Activated T-cell treated with anti-CD3 and anti-CD28 coated beads, Interleukin-2, amount 50 U/mL, for 1 hour (primary cell): Measurements from ENCODE around the gene ZNF165.
"Not testable (repeated sequence)": the region's sequence is repeated elsewhere in the genome, so short reads cannot be mapped to it uniquely, and the experiment has no call there.

ENCODE experiments used
- DNase-seq: peaks from one replicate; pipeline ENCODE4 v3.0.0-alpha.2; 2020

Gene ZNF165

DNA sequence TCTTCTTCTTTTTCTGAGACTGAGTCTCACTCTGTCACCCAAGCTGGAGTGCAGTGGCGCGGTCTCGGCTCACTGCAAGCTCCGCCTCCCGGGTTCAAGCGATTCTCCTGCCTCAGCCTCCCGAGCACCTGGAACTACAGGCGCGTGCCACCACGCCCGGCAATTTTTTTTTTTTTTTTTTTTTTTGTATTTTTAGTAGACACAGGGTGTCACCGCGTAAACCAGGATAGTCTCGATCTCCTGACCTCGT is at the start of gene ZNF165:
ZNF165 (plus strand) TSS at position 188 of the 250 bp plus-strand sequence. CDS start 4,913 bp downstream, outside the sequence.
- DNase-seq, result not testable (repeated sequence)

DNA sequence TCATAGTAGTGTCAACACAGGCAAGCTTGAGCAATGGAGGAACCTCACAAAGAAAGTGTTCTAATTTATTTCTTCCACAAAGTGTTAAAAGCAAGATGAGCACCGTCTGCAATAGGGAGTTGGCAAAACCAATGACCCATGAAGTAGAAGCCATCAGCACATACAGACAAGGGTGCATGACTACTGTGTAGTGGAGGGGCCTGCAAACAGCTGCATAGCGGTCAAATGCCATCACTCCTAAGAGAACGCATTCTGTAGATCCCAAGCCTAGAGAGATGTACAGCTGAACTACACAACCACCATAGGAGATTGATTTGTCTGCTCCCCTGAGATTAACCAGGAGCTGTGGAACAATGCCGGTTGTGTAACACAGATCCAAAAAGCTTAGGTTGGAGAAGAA is 26.8 kb upstream of the ZNF165 start:
- DNase-seq, result no peak

DNA sequence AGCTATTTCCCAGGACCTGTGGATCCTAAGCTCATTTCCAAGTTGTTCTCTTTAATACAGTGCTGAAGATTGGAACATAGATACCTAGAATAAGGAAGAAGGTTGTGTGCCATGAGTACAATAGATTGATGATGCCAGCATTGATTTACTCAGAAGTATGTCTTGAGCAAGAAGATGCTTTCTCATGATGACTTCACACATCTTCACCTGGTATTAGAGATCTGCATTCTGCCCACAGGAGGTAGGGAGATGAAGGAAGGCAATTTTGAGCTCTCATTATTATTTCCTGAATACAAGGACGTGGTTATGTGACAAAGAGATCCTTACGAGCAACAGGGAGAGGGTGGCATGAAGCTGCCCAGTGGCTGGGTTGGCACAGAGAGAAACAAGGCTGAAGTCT is 20.0 kb upstream of the ZNF165 start:
- DNase-seq, result no peak

DNA sequence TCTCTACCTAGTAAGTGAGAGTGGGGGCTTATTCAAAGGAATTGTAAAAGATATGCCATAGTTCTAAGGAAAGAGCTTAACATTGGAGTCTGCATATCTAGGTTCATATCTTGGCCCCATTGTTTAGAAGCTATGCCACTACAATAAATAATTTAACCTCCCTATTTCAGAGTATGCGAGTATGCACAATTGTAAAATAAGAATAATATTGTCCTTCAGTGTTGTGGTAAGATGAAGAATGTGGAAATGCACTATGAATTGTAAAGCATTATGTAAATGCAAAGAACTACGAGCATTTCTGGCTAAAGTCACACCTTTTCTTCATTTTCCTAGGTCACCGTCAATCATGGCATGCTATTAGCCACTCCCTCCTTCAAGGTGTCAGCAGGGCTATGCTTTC is 16.1 kb upstream of the ZNF165 start:
- DNase-seq, result no peak

DNA sequence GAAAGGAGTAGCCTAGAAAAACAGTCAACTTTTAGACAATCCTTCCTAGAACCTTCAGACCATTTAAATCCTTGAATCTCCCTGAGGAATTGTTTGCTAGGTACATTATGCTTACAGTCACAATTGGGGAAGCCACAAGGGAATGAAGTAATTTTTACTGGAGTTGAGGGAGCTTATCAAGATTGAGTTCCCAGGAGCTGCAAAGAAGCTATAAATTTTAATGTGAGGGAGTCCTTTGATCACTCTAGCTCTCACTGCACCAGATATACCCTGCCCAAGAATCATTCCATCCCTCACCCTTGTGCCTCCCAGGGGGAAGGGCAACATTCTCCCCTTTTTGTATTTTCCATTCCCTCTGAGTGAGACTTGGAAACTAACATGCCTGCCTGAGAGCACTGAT is 12.3 kb upstream of the ZNF165 start:
- DNase-seq, result no peak

DNA sequence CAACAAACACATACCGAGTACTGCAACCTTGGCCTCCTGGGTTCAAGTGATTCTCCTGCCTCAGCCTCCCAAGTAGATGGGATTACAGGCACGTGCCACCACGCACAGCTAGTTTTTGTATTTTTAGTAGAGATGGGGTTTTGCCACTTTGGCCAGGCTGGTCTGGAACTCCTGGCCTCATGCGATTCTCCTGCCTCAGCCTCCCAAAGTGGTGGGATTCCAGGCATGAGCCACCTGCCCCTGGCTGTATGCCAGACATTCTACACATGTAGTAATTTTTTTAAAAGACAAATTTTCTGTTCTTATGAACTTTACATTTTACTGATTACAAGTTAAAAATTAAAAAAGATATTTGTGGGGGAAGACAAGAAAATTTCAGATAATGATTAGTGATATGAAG is 9.4 kb upstream of the ZNF165 start:
- not testable (repeated sequence) for DNase-seq

DNA sequence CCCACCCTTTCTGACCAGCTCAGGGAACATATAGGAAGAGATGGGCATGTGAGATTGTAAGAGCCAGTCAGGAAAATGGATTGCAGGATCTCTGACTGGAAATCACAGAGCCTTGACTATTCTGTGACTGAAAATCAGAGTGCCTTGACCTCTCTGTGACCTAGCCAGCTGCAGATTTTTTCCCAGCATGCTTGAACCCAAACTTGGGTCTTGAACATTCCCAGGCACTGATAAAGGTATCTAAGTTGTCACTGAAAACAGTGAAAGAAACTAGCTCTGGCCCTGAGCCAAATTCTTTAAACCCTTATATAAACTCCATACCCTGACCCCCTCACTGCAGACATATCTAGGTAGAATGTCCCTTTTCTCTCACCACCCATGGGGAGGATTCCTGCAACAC is 2.3 kb upstream of the ZNF165 start:
- DNase-seq, result no peak

DNA sequence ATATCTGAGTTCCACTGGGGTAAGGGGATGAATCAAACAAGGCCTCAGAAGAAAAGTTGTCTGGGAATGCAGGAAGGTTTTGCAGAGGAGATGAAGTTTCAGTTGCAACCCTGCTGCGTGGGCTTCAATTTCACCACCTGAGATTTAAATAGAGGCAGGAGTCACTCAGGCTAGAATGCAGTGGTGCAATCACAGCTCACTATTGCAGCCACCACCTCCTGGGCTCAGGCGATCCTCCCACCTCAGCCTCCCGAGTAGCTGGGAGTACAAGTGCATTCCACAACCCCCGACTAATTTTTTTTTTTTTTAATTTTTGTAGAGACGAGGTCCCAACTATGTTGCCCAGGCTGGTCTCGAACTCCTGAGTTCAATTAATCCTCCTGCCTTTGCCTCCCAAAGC is 1.5 kb upstream of the ZNF165 start:
- no peak for DNase-seq

DNA sequence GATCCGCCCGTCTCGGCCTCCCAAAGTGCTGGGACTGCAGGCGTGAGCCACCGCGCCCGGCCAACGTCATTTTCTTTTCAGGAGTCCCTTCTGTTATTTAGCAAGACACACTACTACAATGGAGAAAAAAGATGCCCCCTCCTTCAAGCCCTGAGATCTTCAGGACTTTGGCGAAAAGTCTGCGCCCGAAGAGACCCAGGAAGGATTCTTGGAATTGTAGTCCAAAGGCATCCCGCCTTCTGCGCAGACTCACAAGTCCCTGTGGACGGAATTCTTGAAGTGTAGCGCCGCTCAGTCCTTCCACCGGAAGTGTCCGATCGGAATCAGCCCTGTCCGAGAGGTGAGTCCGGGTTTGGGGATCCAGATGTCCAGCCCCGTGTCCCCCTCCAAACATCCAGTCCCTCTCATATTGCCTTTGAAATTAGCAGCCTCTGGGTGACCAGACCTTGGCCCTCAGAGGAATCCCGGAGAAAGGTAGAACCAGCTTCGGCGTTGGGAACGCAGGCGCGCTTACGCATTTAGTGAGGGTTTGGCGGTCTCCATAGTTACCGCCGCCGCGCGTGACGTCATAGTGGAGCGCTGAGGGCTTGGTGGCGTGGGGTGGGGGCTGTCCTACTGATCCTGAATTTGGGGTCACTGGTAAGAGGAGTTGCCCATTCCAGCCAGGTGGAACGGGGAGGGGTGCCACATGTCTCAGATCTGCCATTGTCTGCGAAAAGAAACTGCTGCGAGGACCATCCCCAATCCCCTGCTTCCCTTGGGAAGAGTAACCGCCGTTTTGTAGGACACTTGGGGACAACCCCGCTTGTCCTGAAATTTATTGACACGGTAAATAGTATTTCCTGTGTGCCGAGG is 490 bp downstream of the ZNF165 start:
- DNase-seq, result peak; percentile 95

DNA sequence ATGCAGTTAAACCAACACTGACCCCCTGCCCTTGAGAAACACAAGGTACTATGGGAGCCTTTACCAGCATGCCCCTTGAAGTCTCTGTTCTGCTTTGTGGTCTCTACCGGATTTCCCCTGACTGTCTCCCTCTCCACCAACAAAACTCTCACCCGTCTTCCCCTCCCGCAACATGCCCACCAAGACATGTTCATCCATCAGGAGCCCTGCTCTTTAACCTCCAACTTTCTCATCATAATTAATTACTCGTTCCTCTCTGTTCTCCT is 1.1 kb downstream of the ZNF165 start:
- DNase-seq, result no peak

DNA sequence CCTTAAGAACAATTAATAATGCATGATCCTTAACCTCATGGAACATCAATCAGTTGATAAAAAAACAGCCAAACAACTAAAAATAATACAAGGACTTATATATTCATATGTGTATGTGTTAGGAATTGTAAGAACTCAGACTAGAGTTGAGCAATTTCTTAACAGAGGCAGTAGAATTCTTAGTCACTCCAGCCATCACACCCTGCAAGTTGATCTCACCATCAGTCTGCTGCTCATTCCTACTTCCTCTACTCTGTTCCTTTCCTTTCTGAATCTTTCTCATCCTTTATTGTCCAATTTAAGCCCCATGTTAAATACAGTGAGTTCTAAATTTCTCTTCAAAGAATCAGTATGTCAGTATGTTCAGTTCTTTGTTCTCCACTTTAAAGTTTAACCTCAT is 2.6 kb downstream of the ZNF165 start:
- no peak for DNase-seq

DNA sequence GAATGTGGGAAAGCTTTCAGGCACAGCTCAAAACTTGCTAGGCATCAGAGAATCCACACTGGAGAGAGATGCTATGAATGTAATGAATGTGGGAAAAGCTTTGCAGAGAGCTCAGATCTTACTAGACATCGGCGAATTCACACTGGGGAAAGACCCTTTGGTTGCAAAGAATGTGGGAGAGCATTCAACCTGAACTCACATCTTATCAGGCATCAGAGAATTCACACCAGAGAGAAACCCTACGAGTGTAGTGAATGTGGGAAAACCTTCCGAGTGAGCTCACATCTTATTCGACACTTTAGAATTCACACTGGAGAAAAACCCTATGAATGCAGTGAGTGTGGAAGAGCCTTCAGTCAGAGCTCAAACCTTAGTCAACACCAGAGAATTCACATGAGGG is 8.7 kb downstream of the ZNF165 start:
- DNase-seq, result no peak

DNA sequence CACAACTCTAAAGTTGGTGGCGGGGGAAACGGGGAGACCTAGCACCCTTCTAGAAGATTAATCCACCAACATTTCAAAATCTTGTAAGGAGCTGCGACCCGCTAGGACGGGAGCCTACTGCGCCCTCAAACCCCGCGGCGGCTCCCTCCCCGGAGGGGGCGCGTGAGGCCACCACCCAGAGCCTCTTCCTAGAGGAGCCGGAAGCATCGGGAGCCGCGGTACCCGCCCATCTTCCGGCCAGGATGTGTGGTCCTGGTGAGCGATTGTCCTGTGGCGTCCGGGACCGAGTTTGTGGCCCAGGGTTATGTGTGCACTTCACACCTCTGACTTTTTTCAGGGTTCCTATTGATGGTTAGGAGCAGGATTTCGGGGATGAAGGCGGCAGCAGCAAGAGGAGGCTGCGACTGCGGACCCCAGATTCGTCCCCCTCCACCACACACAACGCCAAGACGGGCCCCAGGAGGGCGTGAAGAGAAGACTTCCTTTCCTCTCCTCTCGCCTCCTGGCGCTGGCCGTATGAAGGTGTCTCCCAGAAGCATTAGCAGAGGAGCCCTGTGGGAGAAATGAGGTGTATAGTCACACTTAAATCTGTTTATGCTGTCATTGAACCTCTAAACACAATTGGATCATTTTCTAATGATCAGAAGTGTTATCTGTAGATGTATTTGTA is 10.7 kb downstream of the ZNF165 start:
- no peak for DNase-seq

DNA sequence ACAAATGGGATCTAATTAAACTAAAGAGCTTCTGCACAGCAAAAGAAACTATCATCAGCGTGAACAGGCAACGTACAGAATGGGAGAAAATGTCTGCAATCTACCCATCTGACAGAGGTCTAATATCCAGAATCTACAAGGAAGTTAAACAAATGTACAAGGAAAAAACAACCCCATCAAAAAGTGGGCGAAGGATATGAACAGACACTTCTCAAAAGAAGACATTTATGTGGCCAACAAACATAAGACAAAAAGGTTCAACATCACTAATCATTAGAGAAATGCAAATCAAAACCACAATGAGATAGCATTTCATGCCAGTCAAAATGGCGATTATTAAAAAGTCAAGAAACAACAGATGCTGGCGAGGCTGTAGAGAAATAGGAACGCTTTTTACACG is 21.9 kb downstream of the ZNF165 start:
- DNase-seq, result not testable (repeated sequence)

DNA sequence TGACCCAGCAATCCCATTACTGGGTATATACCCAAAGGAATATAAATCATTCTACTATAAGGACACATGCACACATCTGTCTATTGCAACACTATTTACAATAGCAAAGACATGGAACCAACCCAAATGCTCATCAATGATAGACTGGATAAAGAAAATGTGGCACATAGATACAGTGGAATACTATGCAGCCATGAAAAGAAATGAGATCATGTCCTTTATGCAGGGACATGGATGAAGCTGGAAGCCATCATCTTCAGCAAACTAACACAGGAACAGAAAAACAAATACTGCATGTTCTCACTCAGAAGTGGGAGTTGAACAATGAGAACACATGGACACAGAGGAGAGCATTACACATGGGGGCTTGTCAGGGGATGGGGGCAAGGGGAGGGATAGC is 22.3 kb downstream of the ZNF165 start:
- not testable (repeated sequence) for DNase-seq

DNA sequence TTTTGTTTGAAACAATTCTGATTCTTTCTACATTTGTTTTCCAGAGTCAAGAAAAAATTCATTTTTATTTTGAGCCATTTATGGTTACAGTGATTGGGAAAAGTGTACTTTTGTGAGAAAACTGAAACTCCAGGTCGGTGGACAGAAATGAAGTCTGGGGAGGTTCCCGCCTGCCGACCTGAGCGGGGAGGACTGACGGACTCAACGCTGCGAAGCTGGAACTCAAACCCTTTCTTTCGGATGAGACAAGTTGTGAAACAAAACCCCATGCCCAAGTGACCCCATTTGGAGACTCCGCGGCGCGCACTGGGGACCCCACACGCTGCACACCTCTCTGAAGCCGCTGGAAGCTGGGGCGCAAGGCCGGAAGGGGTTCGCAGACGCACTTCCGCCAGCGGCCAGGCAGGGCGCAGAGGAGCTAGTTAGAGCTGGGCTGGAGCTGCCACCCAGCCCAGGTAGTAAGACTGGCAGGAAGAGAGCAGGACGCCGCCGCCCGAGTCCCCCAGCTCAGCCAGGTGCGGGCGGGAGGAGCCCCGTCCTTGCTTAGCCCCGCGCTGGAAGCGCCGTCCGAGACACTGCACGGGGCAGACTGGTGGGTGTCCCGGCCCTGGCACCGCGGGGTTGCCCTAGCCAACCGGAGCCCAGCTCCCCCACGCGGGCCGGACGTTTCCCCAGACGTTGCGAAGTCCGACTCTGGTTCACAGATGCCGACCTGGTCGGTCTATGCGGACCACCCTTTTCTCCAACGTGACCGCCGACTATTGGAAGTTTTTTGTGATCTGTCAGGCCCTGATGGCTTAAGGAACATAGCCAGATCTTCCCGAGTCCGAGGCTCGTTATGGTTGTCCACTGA is 24.2 kb downstream of the ZNF165 start:
- DNase-seq, result peak; percentile 85

DNA sequence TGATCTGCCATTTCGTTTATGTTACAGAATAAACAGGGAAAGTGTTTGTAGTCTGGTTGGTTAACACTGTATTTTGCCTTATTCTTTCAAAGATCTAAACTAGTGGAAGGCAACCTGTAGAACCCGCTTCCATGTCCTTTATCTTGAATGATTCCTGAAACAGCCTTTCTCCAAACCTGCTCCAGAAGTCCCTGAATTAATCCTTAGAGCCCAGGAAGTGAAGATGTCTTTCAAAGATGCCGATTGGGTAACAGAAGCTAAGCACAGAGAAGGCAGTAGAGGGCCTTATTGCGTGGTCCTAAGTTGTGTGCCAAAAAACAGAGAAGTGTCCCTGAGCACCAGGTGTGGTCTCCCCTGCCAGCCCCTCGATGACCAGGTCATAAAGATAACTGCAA is 24.9 kb downstream of the ZNF165 start:
- DNase-seq, result no peak

DNA sequence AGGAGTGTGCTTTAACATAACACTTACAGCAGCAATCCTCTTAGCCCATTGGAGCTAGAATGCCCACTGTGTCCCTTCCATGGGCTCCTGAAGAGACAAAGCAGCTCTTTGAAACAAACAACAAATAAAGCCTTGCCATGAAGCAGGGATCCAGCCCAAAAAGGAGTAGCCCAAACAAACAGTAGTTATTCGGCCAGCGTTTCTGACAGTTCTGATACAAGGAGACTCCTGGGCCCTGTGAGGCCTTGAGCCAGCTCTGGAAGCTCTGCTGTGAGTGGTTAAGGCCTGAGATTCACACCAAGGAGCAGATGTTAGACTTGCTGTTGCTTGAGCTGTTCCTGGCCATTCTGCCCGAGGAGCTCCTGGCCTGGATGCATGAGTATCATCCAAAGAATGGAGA is 27.1 kb downstream of the ZNF165 start:
- no peak for DNase-seq

DNA sequence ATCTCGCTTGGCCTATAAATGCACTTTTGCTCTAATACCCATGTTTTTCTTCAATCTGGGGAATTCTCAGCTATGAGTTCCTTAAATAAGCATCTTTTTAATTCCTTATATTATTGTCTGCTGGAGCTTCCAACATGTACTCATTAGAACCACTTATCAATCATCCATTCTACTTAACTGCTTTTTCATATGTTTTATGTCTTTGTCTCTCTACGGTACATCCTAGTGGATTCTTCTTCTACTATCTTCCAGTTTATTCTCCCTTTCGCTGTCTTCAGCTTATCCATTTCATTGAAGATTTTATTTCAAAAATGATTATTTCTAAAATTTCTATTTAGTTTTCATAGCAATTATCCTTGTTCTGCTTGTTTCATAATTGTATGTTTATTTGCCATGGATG is 31.6 kb downstream of the ZNF165 start:
- DNase-seq, result no peak

DNA sequence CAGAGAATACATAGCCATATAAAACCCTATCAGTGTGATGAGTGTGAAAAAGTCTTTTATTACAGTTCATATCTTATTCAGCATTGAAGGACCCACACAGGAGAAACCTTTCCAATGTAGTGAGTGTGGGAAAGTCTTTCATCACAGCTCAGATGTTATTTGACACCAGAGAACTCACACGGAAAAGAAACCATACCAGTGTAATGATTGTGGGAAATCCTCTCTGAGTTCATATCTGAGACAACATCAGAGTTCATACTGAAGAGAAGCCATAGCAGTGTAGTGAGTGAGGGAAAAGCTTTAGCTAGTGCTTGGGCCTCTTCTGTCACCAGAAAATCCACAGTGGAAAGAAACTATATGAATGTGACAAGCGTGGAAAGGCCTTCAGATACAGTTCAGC is 35.4 kb downstream of the ZNF165 start:
- DNase-seq, result no peak

DNA sequence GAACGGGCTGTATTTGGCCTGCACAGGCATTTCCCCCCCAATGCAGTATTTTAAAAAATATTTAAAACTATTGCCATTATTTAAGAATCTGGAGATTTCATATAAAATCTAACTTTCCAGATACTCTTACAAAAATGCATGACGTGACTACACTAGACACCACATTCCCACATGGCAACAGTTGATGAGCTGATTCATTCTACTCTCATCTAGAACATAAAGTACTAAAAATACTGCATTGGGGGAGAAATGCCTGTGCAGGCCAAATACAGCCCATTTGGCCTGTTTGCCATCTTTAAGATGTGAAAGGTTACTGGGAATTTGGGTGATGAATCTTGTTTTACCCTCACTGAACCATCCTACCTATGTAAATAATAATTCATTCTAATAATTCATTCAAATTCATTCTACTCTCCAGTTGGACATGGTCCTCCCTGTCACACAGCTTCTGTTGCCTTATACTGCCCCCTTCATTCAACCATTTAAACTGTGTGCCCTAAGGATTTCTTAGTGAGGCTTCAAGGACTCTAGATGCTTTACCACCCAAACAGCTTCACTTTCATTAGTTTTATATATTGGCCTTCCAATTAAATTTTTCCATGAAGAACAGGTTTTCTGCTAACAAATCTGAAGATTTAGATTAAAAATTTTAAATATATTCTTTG is 37.1 kb downstream of the ZNF165 start:
- DNase-seq, result no peak

DNA sequence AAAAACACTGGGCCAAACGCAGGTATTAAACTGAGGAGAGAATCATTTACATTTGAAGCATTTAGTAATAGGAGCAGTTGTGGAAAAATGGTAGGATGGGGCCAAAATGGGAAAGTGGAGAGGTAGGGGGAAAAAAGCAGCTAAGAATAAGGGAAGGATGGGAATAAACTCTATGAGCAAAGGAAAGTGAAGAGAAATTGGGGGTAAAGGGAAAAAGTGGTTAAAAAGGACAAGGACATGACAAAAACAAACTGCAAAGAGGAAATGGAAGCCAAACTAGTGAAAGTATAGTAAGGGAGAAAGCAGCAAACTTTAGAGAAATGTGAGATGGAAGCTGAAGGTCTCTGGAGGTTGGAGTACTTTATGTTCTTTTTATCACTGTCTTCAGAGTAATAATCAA is 37.8 kb downstream of the ZNF165 start:
- no peak for DNase-seq

DNA sequence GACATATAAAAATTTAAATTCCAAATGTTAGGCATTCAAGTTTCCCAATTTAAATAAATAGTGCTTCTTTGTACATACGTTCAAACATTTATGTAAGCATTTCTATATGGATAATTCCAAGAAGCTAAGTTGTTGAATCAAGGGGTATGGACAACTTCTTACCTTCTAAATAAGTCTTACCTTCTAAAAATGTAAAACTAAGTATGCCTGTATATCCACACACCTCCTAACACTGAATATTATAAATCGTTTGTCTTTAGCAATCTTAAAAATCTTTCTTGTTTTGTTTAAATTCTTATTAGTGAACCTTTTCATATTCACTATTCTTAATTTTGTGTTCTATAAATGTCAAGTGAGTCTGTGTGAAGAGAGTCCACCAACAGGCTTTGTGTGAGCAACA is 41.5 kb downstream of the ZNF165 start:
- DNase-seq, result no peak

DNA sequence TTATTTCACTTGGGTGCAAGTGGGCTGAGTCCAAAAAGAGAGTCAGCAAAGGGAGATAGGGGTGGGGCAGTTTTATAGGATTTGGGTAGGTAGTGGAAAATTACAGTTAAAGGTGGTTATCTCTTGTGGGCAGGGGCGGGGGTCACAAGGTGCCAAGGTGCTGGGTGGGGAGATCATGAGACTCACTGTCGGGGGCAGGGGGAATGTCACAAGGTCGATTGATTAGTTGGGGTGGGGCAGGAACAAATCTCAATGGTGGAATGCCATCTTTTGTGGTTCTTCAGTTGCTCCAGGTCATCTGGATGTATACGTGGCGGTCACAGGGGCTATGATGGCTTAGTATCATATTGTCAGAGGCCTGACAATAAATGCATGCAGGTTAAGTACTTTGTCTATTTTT is 41.9 kb downstream of the ZNF165 start:
- not testable (repeated sequence) for DNase-seq
